Measurements from ENCODE around the gene RAB11FIP5. TPM values are rescaled to one million over a fixed set of nuclear protein-coding genes. Genes with fewer than 3 reads are reported as not detected.

Gene RAB11FIP5
- total and polyA plus RNA-seq, 9 of the 15 experiments (the other 6 are each of a cell fraction or from before 2014, with no cell fraction given) = 1.7 to 14.4 (median 6.4) TPM

DNA sequence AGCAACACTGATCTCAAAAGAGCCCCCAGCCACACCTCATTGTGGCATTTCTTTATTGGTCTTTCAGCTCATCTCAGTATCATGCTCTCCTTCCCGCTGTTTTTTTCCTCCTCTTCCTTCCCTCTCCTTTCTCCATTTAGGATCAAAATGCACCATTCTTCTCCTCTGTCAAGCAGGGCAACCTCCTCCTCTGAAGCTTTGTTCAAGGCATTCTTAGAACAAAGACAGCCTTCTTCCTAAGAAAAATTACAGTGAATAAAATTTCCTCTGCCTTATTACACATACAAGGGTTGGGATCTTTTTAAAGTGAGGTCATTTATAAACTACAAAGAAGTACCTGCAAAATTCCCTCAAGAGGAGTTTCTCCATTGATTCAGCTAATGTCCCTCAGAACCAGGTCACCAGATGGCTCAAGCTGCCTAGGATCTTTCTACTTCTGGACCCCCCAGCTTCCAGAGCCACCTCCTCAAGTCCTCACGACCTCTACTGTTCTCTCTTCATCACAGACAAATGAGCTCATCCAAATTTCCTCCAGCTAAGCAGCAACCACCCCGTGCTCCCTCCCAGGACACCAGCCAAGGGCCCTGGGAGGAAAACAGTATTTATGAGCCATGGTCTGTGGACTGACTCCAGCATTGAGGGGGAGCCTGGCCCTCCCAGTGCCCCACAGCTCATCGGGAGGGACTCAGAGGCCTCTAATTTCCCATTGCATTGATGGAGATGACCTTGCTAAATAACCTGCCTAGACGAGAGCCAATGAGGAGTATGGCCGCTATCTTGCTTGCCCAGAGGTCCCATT is 59.2 kb downstream of the RAB11FIP5 start:
- H3K9me3 ChIP-seq (replicated peaks; ENCODE audit: control insufficient read depth, insufficient read depth, low read depth, low read length) = no peaks in the 10 kb centered on the region
- H3K4me1 ChIP-seq (replicated peaks in 1 of 2; ENCODE audit: control insufficient read depth in 2 of 2, insufficient read depth in 2 of 2, low read length in 2 of 2) = peaks cover 0 to 4% of the 10 kb centered on the region in 2 experiments; a peak in 1 of 5 replicates
- 63% methylated on average over 6 of the region's 6 CpGs for WGBS (ENCODE audit: insufficient coverage, low coverage, missing lambda C conversion rate)
- FAIRE-seq (no peak), ATAC-seq (no peak), DNase-seq (ENCODE audit: extremely low read depth in 1 of 4, low spot score in 3 of 4) (no peak)
- no peak overlapping the region for H3K27ac ChIP-seq (ENCODE audit: extremely low read depth, low read depth, low read length)
- H3K36me3 ChIP-seq (ENCODE audit: control insufficient read depth, insufficient read depth, low read length) = peaks cover 13% of the 10 kb centered on the region; the same call in 2 of the 3 replicates
- 0 out of 3 replicates have a peak, but pooled peaks cover 4% of the 10 kb centered on the region for H3K79me2 ChIP-seq (ENCODE audit: control insufficient read depth, insufficient read depth, low read length)
- H3K9me1 ChIP-seq (ENCODE audit: control insufficient read depth, insufficient read depth, low read length) = no peaks in the 10 kb centered on the region
- no peak overlapping the region; a peak in 1 of 4 replicates for H3K9ac ChIP-seq (ENCODE audit: insufficient read depth in 1 of 2, low read depth in 2 of 2, low read length in 2 of 2)
- no peaks in the 10 kb centered on the region for H3K27me3 ChIP-seq (ENCODE audit: control insufficient read depth in 2 of 2, insufficient read depth in 2 of 2, low read length in 2 of 2)
- intact Hi-C loops (cut with micrococcal nuclease) = no loop called here
- H3K4me3 ChIP-seq = no peak overlapping the region
- BruUV-seq (replicated peaks) = no TSS peak
- TF ChIP-seq CHCHD3 (CRISPR knock-in tag; IDR thresholded peaks at IDR 0.05) (no peak), ZNF316 (IDR thresholded peaks at IDR 0.05) (no peak), DIDO1 (tag; IDR thresholded peaks at IDR 0.05; ENCODE audit: low read depth) (no peak), NFIX (CRISPR knock-in tag; IDR thresholded peaks at IDR 0.05; ENCODE audit: low read depth) (no peak), SUPT5H (IDR thresholded peaks at IDR 0.05) (no peak), NR2C1 (IDR thresholded peaks at IDR 0.05) (no peak), NR2C1 (tag; IDR thresholded peaks at IDR 0.05) (no peak), HCFC1 (IDR thresholded peaks at IDR 0.05; ENCODE audit: low read depth, low read length) (no peak)
- TF ChIP-seq, protein P1, sequence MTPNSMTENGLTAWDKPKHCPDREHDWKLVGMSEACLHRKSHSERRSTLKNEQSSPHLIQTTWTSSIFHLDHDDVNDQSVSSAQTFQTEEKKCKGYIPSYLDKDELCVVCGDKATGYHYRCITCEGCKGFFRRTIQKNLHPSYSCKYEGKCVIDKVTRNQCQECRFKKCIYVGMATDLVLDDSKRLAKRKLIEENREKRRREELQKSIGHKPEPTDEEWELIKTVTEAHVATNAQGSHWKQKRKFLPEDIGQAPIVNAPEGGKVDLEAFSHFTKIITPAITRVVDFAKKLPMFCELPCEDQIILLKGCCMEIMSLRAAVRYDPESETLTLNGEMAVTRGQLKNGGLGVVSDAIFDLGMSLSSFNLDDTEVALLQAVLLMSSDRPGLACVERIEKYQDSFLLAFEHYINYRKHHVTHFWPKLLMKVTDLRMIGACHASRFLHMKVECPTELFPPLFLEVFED (CRISPR knock-in tag; conservative IDR thresholded peaks at IDR 0.05) = no peak
- TF ChIP-seq, protein P2, sequence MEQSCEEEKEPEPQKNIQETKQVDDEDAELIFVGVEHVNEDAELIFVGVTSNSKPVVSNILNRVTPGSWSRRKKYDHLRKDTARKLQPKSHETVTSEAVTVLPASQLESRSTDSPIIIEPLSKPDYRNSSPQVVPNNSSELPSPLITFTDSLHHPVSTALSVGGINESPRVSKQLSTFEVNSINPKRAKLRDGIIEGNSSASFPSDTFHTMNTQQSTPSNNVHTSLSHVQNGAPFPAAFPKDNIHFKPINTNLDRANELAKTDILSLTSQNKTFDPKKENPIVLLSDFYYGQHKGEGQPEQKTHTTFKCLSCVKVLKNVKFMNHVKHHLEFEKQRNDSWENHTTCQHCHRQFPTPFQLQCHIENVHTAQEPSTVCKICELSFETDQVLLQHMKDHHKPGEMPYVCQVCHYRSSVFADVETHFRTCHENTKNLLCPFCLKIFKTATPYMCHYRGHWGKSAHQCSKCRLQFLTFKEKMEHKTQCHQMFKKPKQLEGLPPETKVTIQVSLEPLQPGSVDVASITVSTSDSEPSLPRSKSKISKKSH (CRISPR knock-in tag; IDR thresholded peaks at IDR 0.05) = no peak
- TF ChIP-seq, protein P3, sequence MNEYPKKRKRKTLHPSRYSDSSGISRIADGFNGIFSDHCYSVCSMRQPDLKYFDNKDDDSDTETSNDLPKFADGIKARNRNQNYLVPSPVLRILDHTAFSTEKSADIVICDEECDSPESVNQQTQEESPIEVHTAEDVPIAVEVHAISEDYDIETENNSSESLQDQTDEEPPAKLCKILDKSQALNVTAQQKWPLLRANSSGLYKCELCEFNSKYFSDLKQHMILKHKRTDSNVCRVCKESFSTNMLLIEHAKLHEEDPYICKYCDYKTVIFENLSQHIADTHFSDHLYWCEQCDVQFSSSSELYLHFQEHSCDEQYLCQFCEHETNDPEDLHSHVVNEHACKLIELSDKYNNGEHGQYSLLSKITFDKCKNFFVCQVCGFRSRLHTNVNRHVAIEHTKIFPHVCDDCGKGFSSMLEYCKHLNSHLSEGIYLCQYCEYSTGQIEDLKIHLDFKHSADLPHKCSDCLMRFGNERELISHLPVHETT (CRISPR knock-in tag; conservative IDR thresholded peaks at IDR 0.05 in 1 of 2, IDR thresholded peaks at IDR 0.05 in 1 of 2) = no peak
- TF ChIP-seq, protein P4, sequence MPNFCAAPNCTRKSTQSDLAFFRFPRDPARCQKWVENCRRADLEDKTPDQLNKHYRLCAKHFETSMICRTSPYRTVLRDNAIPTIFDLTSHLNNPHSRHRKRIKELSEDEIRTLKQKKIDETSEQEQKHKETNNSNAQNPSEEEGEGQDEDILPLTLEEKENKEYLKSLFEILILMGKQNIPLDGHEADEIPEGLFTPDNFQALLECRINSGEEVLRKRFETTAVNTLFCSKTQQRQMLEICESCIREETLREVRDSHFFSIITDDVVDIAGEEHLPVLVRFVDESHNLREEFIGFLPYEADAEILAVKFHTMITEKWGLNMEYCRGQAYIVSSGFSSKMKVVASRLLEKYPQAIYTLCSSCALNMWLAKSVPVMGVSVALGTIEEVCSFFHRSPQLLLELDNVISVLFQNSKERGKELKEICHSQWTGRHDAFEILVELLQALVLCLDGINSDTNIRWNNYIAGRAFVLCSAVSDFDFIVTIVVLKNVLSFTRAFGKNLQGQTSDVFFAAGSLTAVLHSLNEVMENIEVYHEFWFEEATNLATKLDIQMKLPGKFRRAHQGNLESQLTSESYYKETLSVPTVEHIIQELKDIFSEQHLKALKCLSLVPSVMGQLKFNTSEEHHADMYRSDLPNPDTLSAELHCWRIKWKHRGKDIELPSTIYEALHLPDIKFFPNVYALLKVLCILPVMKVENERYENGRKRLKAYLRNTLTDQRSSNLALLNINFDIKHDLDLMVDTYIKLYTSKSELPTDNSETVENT (CRISPR knock-in tag; IDR thresholded peaks at IDR 0.05) = no peak
- no peak overlapping the region for H2AFZ ChIP-seq (ENCODE audit: low read depth, low read length)
- H4K20me1 ChIP-seq (replicated peaks; ENCODE audit: control insufficient read depth, insufficient read depth, low read length) = no peaks in the 10 kb centered on the region
- in situ Hi-C loops (cut with MboI) = no loop called here
- ChIA-PET CTCF (ENCODE audit: low intra/inter-chr PET ratio) (no interaction called here), POLR2A (interaction anchor here (0.6 to 1.3 kb wide), 4 partner anchors 9 to 49 kb away, joined by 3 to 6 read pairs (median 4); no protein-coding TSS in a partner anchor)
- no peak overlapping the region for H3K4me2 ChIP-seq (ENCODE audit: insufficient read depth, low read length)
